HUES64 (cell line): ENCODE measurements around the gene ANKRD13B.

Source experiments
- H3K27ac ChIP-seq: 2 replicates; pipeline ENCODE4 v1.7.0; 2013; ENCODE audit warnings: low read depth, low read length, inconsistent platforms
- H3K27me3 ChIP-seq: 2 replicates; pipeline ENCODE4 v1.6.1; 2013; ENCODE audit warnings: mild to moderate bottlenecking, low read length; ENCODE audit not compliant: insufficient read depth
- H3K36me3 ChIP-seq: 2 replicates; pipeline ENCODE4 v1.6.1; 2013; ENCODE audit warnings: mild to moderate bottlenecking, low read length; ENCODE audit not compliant: insufficient read depth
- H3K4me1 ChIP-seq: 2 replicates; pipeline ENCODE4 v1.6.1; 2013; ENCODE audit warnings: mild to moderate bottlenecking, low read length, moderate library complexity; ENCODE audit not compliant: insufficient read depth
- H3K4me3 ChIP-seq: 2 replicates; pipeline ENCODE4 v1.5.1; 2013; ENCODE audit warnings: mild to moderate bottlenecking, low read length, moderate library complexity
- H3K9ac ChIP-seq: 2 replicates; pipeline ENCODE4 v1.6.1; 2013; ENCODE audit warnings: mild to moderate bottlenecking, low read depth, low read length
- H3K9me3 ChIP-seq: 2 replicates; pipeline ENCODE4 v1.6.1; 2013; ENCODE audit warnings: low read depth, low read length; ENCODE audit not compliant: insufficient read depth
- WGBS: fragments of 150-250, 120-280 bp; methylation state at CpG from one replicate; pipeline ENCODE4 v1.1.7; 2013; ENCODE audit warnings: missing lambda C conversion rate; 5-methylcytosine and 5-hydroxymethylcytosine counted together

ANKRD13B gene

DNA sequence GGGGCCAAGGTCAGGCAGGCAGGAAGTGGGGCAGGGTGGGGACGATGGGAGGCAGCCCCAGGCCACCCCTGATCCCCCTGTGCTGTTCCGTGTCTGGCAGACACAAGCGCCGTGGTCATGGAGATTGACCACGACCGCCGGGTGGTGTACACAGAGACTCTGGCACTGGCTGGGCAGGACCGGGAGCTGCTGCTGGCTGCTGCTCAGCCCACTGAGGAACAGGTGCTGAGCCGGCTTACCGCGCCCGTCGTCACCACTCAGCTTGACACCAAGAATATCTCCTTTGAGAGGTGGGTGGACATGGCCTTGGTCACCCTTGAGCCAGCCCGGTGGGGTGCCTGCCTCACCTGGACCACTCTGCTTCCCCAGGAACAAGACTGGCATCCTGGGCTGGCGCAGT is 16.1 kb downstream of the ANKRD13B start:
- Histone ChIP-seq H3K9ac (no peak overlapping the region), H3K4me1 (peaks cover under 1% of the 10 kb centered on the region; the same call in 1 of the 2 replicates), H3K9me3 (no peaks in the 10 kb centered on the region), H3K4me3 (no peak overlapping the region), H3K27ac (no peak overlapping the region), H3K36me3 (no peaks in the 10 kb centered on the region), H3K27me3 (peaks cover 14% of the 10 kb centered on the region)
- 93% methylated on average over 15 of the region's 15 CpGs for WGBS

DNA sequence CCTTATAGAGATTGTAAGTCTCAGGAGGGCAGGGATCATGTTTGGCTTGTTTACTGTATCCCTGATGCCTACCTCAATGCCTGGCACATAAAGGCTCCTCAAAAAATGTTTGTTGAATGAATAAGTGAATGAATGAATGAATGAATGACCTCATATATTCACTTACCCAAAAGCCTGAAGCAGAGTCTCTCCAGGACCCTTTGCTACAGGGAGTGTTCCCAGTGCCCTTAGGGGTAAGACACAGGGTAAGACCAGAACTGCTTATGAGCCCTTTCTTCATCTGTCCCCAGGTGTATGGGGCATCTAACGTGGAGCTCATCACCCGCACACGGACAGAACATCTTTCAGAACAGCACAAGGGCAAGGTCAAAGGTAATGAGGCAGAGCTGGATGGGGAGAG is 17.5 kb downstream of the ANKRD13B start:
- H3K4me3 ChIP-seq: no peak overlapping the region
- no peaks in the 10 kb centered on the region for H3K36me3 ChIP-seq
- no peak overlapping the region for H3K27ac ChIP-seq
- H3K27me3 ChIP-seq: peaks cover 28% of the 10 kb centered on the region
- H3K4me1 ChIP-seq: peaks cover 15% of the 10 kb centered on the region; the same call in 1 of the 2 replicates
- WGBS: 87% methylated on average over 3 of the region's 3 CpGs
- no peak overlapping the region for H3K9ac ChIP-seq
- H3K9me3 ChIP-seq: no peaks in the 10 kb centered on the region

- peaks cover 39% of the 10 kb centered on the region for H3K27me3 ChIP-seq
- no peaks in the 10 kb centered on the region for H3K36me3 ChIP-seq
- H3K27ac ChIP-seq: no peak overlapping the region
- no peak overlapping the region for H3K9ac ChIP-seq
- 96% methylated on average over 11 of the region's 11 CpGs for WGBS
- peaks cover 19% of the 10 kb centered on the region for H3K4me1 ChIP-seq
- no peak overlapping the region for H3K4me3 ChIP-seq
- no peaks in the 10 kb centered on the region for H3K9me3 ChIP-seq
Observed at GRCh38 chr17:29611351-29612093, 18.6 kb downstream of the ANKRD13B start.

DNA sequence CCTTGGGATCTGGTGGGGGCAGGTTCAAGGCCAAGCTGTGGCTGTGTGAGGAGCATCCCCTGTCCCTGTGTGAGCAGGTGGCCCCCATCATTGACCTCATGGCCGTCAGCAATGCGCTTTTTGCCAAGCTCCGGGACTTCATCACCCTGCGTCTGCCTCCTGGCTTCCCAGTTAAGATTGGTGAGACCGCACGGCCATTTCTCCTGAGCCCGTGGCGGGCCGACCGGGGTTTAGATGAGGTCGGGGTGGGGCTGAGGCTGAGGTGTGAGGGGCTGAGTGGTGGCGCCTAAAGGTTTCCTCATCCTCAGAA is 19.1 kb downstream of the ANKRD13B start:
- WGBS: 97% methylated on average over 11 of the region's 12 CpGs
- H3K4me1 ChIP-seq: peaks cover 19% of the 10 kb centered on the region

GRCh38 chr17:29612404-29613280 is 19.7 kb downstream of the ANKRD13B start:
- H3K4me1 ChIP-seq: peaks cover 19% of the 10 kb centered on the region
- no peaks in the 10 kb centered on the region for H3K36me3 ChIP-seq
- no peak overlapping the region; the same call in 1 of the 2 replicates for H3K4me3 ChIP-seq
- H3K9ac ChIP-seq: no peak overlapping the region
- WGBS: 92% methylated on average over 85 of the region's 85 CpGs
- no peaks in the 10 kb centered on the region for H3K9me3 ChIP-seq
- peaks cover 51% of the 10 kb centered on the region for H3K27me3 ChIP-seq
- H3K27ac ChIP-seq: no peak overlapping the region

More for the DNA sequence above, 19.1 kb downstream of the ANKRD13B start:
- no peak overlapping the region for H3K4me3 ChIP-seq
- H3K36me3 ChIP-seq: no peaks in the 10 kb centered on the region
- peaks cover 45% of the 10 kb centered on the region for H3K27me3 ChIP-seq
- no peaks in the 10 kb centered on the region for H3K9me3 ChIP-seq
- H3K9ac ChIP-seq: no peak overlapping the region
- H3K27ac ChIP-seq: no peak overlapping the region

DNA sequence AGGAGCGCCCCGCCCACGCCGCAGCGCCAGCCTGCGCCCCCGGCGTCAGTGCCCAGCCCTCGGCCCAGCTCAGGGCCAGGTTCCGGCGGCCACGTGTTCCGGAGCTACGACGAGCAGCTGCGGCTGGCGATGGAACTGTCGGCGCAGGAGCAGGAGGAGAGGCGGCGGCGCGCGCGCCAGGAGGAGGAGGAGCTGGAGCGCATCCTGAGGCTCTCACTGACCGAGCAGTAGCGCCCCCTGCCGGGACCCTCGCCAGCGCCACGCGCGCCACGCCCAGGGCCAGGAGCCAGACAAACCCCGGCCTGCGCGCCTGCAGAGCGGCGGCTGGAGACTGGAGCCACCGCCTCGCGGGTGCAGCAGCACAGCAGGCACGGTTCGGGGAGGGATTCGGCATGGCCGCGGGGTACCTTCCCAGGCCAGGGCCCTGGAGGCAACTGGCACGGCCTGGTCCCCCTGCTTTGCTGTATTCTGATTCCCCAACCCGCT is 20.5 kb downstream of the ANKRD13B start:
- 4% methylated on average over 50 of the region's 50 CpGs for WGBS
- Histone ChIP-seq H3K9me3 (no peaks in the 10 kb centered on the region), H3K4me3 (peak overlapping the region; percentile 44), H3K27me3 (peaks cover 58% of the 10 kb centered on the region), H3K9ac (0 out of 2 replicates have a peak overlapping the region, but pooled peaks have one; percentile 35), H3K4me1 (peaks cover 19% of the 10 kb centered on the region), H3K27ac (no peak overlapping the region), H3K36me3 (no peaks in the 10 kb centered on the region)

- peaks cover 19% of the 10 kb centered on the region for H3K4me1 ChIP-seq
- no peak overlapping the region for H3K27ac ChIP-seq
- 0 out of 2 replicates have a peak overlapping the region, but pooled peaks have one; percentile 35 for H3K9ac ChIP-seq
- no peaks in the 10 kb centered on the region for H3K9me3 ChIP-seq
- H3K27me3 ChIP-seq: peaks cover 63% of the 10 kb centered on the region
- H3K36me3 ChIP-seq: no peaks in the 10 kb centered on the region
- H3K4me3 ChIP-seq: peak overlapping the region; percentile 44
- WGBS: 27% methylated on average over 13 of the region's 13 CpGs
Observed at GRCh38 chr17:29613856-29614255, 20.9 kb downstream of the ANKRD13B start.

DNA sequence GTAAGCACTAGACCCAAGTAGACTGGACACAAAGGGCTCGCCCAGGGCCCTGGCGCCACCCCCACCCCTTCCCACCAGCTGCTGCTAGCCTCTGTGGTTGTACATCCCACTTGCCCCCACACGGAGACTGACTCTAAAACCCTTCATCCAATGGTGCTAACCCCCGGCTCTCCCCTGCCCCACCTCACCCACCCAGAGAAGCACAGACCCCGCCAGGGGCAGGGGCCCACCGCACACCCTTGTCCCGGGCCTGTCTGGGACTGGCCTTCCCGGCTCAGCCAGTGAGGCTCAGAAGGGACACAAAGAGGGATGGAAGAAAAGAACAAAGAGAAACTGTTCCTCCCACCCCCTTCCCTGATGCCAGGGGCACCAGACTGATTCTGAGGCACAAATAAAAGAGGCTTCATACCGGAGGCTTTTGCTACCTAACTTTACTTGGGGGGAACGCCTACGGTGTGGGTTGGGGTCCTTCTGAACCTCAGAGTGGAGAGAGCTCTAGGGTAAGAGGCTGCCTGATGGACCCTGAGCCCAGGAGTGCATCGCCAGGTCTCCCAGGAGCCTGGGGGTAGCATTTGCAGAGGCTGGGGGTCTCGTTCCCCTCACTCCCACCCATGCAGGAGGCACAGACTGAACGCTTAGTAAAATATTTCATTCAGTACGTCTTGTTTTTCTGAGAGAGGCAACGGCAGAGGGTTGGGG is 21.6 kb downstream of the ANKRD13B start:
- Histone ChIP-seq H3K4me3 (no peak overlapping the region; the same call in 1 of the 2 replicates), H3K36me3 (no peaks in the 10 kb centered on the region), H3K9me3 (no peaks in the 10 kb centered on the region), H3K9ac (no peak overlapping the region), H3K4me1 (peaks cover 19% of the 10 kb centered on the region), H3K27me3 (peaks cover 66% of the 10 kb centered on the region), H3K27ac (no peak overlapping the region)
- WGBS: 81% methylated on average over 13 of the region's 16 CpGs

GRCh38 chr17:29615048-29615385 is 22.1 kb downstream of the ANKRD13B start:
- 64% methylated on average over 15 of the region's 15 CpGs for WGBS
- no peak overlapping the region for H3K27ac ChIP-seq
- no peaks in the 10 kb centered on the region for H3K9me3 ChIP-seq
- 0 out of 2 replicates have a peak overlapping the region, but pooled peaks have one; percentile 33 for H3K9ac ChIP-seq
- peak overlapping the region; percentile 65 for H3K4me3 ChIP-seq
- no peaks in the 10 kb centered on the region for H3K36me3 ChIP-seq
- peaks cover 19% of the 10 kb centered on the region for H3K4me1 ChIP-seq
- H3K27me3 ChIP-seq: peaks cover 66% of the 10 kb centered on the region

- H3K4me3 ChIP-seq: peak overlapping the region; percentile 65
- H3K9me3 ChIP-seq: no peaks in the 10 kb centered on the region
- WGBS: 3% methylated on average over 74 of the region's 74 CpGs
- peaks cover 19% of the 10 kb centered on the region for H3K4me1 ChIP-seq
- peaks cover 69% of the 10 kb centered on the region for H3K27me3 ChIP-seq
- H3K9ac ChIP-seq: 0 out of 2 replicates have a peak overlapping the region, but pooled peaks have one; percentile 33
- no peaks in the 10 kb centered on the region for H3K36me3 ChIP-seq
- H3K27ac ChIP-seq: no peak overlapping the region
Observed at GRCh38 chr17:29615492-29616299, 22.8 kb downstream of the ANKRD13B start.
